Stimulated activated naive B cell treated with anti-CD40 and anti-IgM and Interleukin-4, amounts not matched to agents 10 μg/mL and 1 μg/mL and 100 μg/mL, for 72 hours (primary cell): ENCODE results near the gene TBC1D30.
A peak's percentile ranks its signal among the peaks of the same experiment; 100 is the strongest.
"Not testable (repeated sequence)": the region's sequence is repeated elsewhere in the genome, so short reads cannot be mapped to it uniquely, and the experiment has no call there.

Experiments used
- ATAC-seq, 2 donors: fragments of 150-1000 bp; cut with Tn5 transposase; replicated peaks; 2 replicates each; pipeline ENCODE4 v1.10.0; 2021; ENCODE audit warnings: moderate library complexity in 1 of 2
- DNase-seq: peaks from one replicate; pipeline ENCODE4 v3.0.0; 2021
- H3K27ac Mint-ChIP-seq: one replicate; pipeline ENCODE4 v1.8.0; 2022; ENCODE audit warnings: mild to moderate bottlenecking, mixed read lengths
- H3K27me3 Mint-ChIP-seq, 2 donors: one replicate each; pipeline ENCODE4 v1.8.0; 2022; ENCODE audit warnings: mixed read lengths in 2 of 2
- H3K36me3 Mint-ChIP-seq, 2 donors: one replicate each; pipeline ENCODE4 v1.8.0; 2022; ENCODE audit warnings: mixed read lengths in 2 of 2, mild to moderate bottlenecking in 1 of 2
- H3K4me1 Mint-ChIP-seq, 2 donors: one replicate each; pipeline ENCODE4 v1.8.0; 2022; ENCODE audit warnings: mixed read lengths in 2 of 2, mild to moderate bottlenecking in 1 of 2
- H3K4me3 Mint-ChIP-seq, 2 donors: one replicate each; pipeline ENCODE4 v1.8.0; 2022; ENCODE audit warnings: mild to moderate bottlenecking in 2 of 2, mixed read lengths in 2 of 2, moderate library complexity in 1 of 2
- H3K9me3 Mint-ChIP-seq, 2 donors: one replicate each; pipeline ENCODE4 v1.8.0; 2022; ENCODE audit warnings: mixed read lengths in 2 of 2, mild to moderate bottlenecking in 1 of 2

Gene TBC1D30

GRCh38 chr12:64821116-64821630, 3.3 kb upstream of the TBC1D30 start:
- H3K36me3 Mint-ChIP-seq, result peaks cover 0 to 3% of the 10 kb centered on the region in 2 donors
- H3K4me1 Mint-ChIP-seq, result peaks cover 9 to 19% of the 10 kb centered on the region in 2 donors

DNA sequence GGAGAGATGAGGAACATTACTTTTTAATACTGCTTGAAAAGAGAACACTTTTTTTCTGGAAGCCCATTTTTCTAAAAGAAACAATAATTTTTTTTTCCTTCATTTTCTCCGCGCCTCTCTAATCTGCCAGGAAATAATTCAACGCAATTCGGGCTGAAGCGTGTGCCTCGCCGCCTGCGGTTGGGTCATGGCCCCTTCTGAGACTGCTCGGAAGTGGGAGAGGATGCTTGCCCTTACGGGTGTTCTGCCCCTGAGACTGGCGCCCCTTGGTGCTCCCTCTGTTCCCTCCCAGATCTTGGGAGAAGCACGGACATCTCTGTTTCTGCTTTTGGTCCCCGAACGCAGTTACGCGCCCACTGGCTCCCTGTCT, 332 bp upstream of the TBC1D30 start:
- ATAC-seq, result peak in 1 of 2 donors; percentile 9
- peaks cover 46 to 54% of the 10 kb centered on the region in 2 donors for H3K27me3 Mint-ChIP-seq
- peaks cover 0 to 1% of the 10 kb centered on the region in 2 donors for H3K9me3 Mint-ChIP-seq
- DNase-seq, result no peak
- H3K4me3 Mint-ChIP-seq, result peak overlapping the region; percentile 86 to 91
- no peak overlapping the region for H3K27ac Mint-ChIP-seq
- peaks cover 0 to 3% of the 10 kb centered on the region in 2 donors for H3K36me3 Mint-ChIP-seq
- peaks cover 13 to 23% of the 10 kb centered on the region in 2 donors for H3K4me1 Mint-ChIP-seq

More at GRCh38 chr12:64821116-64821630, 3.3 kb upstream of the TBC1D30 start:
- H3K4me3 Mint-ChIP-seq, result no peak overlapping the region
- no peak overlapping the region for H3K27ac Mint-ChIP-seq
- H3K27me3 Mint-ChIP-seq, result peaks cover 28 to 40% of the 10 kb centered on the region in 2 donors
- H3K9me3 Mint-ChIP-seq, result peaks cover 0 to 1% of the 10 kb centered on the region in 2 donors
- ATAC-seq (no peak), DNase-seq (no peak)

GRCh38 chr12:64825143-64826021, 935 bp downstream of the TBC1D30 start:
- H3K4me1 Mint-ChIP-seq, result peaks cover 13 to 23% of the 10 kb centered on the region in 2 donors
- no peak overlapping the region for H3K27ac Mint-ChIP-seq
- H3K36me3 Mint-ChIP-seq, result peaks cover 0 to 3% of the 10 kb centered on the region in 2 donors
- peaks cover 47 to 62% of the 10 kb centered on the region in 2 donors for H3K27me3 Mint-ChIP-seq
- H3K4me3 Mint-ChIP-seq, result peak overlapping the region; percentile 86 to 91
- H3K9me3 Mint-ChIP-seq, result peaks cover 0 to 1% of the 10 kb centered on the region in 2 donors
- DNase-seq, result no peak
- peak; percentile 43 to 54 for ATAC-seq

DNA sequence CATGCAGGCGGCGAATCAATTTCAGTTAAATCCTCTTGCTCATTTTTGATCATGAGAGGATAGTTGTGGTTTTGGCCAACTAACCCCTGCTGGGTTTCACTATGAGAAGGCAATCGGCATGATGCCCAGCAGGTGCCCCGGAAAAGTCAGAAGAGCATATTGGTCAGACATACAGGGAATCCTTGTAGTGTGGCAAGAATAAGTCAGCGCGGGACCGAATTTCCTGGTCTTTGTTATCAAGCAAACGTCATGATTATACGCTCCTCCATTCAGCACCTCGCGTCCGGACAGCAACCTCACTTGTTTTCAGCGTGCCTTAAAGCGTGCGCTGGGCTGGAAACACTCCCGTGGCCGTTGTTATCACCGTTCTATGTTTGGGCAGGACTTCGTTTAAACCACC, 1.8 kb downstream of the TBC1D30 start:
- Mint-ChIP-seq H3K9me3 (peaks cover 0 to 1% of the 10 kb centered on the region in 2 donors), H3K27me3 (peaks cover 45 to 62% of the 10 kb centered on the region in 2 donors), H3K36me3 (peaks cover 0 to 3% of the 10 kb centered on the region in 2 donors), H3K27ac (no peak overlapping the region), H3K4me1 (peaks cover 13 to 23% of the 10 kb centered on the region in 2 donors), H3K4me3 (peak overlapping the region; percentile 55 to 91)
- ATAC-seq, result peak; percentile 43 to 56
- DNase-seq, result peak; percentile 26

GRCh38 chr12:64828713-64829112, 4.3 kb downstream of the TBC1D30 start:
- Mint-ChIP-seq H3K4me3 (no peak overlapping the region), H3K27ac (no peak overlapping the region), H3K9me3 (peaks cover 0 to 4% of the 10 kb centered on the region in 2 donors), H3K27me3 (peaks cover 51 to 62% of the 10 kb centered on the region in 2 donors), H3K36me3 (peaks cover 3 to 4% of the 10 kb centered on the region in 2 donors), H3K4me1 (peaks cover 13 to 23% of the 10 kb centered on the region in 2 donors)
- ATAC-seq (no peak), DNase-seq (no peak)

GRCh38 chr12:64833928-64834327, 9.5 kb downstream of the TBC1D30 start:
- ATAC-seq, result no peak

GRCh38 chr12:64835901-64836300, 11.5 kb downstream of the TBC1D30 start:
- no peak for ATAC-seq
- H3K27ac Mint-ChIP-seq, result no peak overlapping the region
- no peak for DNase-seq
- H3K36me3 Mint-ChIP-seq, result peaks cover 0 to 4% of the 10 kb centered on the region in 2 donors
- H3K4me3 Mint-ChIP-seq, result no peak overlapping the region
- H3K4me1 Mint-ChIP-seq, result no peaks in the 10 kb centered on the region
- H3K9me3 Mint-ChIP-seq, result peaks cover 0 to 4% of the 10 kb centered on the region in 2 donors
- H3K27me3 Mint-ChIP-seq, result peaks cover 16 to 32% of the 10 kb centered on the region in 2 donors

More at GRCh38 chr12:64833928-64834327, 9.5 kb downstream of the TBC1D30 start:
- Mint-ChIP-seq H3K36me3 (peaks cover 0 to 4% of the 10 kb centered on the region in 2 donors), H3K27ac (no peak overlapping the region), H3K4me3 (no peak overlapping the region), H3K9me3 (peaks cover 0 to 4% of the 10 kb centered on the region in 2 donors), H3K27me3 (peaks cover 22 to 39% of the 10 kb centered on the region in 2 donors), H3K4me1 (no peaks in the 10 kb centered on the region)
- DNase-seq, result no peak

DNA sequence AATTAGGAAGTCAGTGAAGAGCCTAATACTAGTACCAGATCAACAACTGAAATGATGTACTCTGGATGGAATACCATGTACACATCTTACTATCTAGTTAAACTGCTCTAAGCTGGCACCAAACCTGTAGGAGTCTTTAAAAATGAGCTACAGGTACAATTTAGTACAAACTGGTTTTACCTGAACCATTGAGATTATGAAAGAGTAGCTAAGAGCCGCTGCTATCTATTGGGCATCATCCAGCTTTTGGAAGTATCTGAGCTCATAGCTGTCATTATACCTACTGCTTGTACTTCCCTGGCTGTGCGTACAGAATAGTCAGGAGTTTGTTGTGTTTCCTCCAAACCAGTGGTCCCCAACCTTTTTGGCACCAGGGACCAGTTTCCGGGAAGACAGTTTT, 12.4 kb downstream of the TBC1D30 start:
- ATAC-seq (no peak), DNase-seq (no peak)
- Mint-ChIP-seq H3K4me1 (peaks cover 0 to 6% of the 10 kb centered on the region in 2 donors), H3K36me3 (peaks cover 0 to 4% of the 10 kb centered on the region in 2 donors), H3K27ac (no peak overlapping the region), H3K4me3 (no peak overlapping the region), H3K9me3 (peaks cover 0 to 4% of the 10 kb centered on the region in 2 donors), H3K27me3 (peaks cover 25 to 41% of the 10 kb centered on the region in 2 donors)

DNA sequence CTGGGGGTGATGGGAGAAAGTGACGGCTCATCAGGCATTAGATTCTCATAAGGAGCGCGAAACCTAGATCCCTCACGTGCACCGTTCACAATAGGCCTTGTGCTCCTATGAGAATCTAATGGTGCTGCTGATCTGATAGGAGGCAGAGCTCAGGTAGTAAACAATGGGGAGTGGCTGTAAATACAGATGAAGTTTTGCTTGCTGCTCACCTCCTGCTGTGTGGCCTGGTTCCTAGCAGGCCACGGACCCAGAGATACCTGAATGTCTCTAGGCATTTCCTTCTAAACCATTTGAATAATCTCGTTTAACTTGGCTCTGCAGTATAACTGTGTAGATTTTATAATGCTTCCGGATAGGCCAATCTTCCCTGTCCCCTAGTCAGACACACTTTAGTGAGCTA, 13.0 kb downstream of the TBC1D30 start:
- H3K9me3 Mint-ChIP-seq, result peaks cover 0 to 3% of the 10 kb centered on the region in 2 donors
- peaks cover 0 to 6% of the 10 kb centered on the region in 2 donors for H3K4me1 Mint-ChIP-seq
- peaks cover 25 to 42% of the 10 kb centered on the region in 2 donors for H3K27me3 Mint-ChIP-seq
- peaks cover 0 to 4% of the 10 kb centered on the region in 2 donors for H3K36me3 Mint-ChIP-seq
- DNase-seq (no peak), ATAC-seq (no peak)
- H3K27ac Mint-ChIP-seq, result no peak overlapping the region
- no peak overlapping the region for H3K4me3 Mint-ChIP-seq

- no peaks in the 10 kb centered on the region for H3K36me3 Mint-ChIP-seq
- DNase-seq, result no peak
Observed at GRCh38 chr12:64840119-64840518, 15.7 kb downstream of the TBC1D30 start.

DNA sequence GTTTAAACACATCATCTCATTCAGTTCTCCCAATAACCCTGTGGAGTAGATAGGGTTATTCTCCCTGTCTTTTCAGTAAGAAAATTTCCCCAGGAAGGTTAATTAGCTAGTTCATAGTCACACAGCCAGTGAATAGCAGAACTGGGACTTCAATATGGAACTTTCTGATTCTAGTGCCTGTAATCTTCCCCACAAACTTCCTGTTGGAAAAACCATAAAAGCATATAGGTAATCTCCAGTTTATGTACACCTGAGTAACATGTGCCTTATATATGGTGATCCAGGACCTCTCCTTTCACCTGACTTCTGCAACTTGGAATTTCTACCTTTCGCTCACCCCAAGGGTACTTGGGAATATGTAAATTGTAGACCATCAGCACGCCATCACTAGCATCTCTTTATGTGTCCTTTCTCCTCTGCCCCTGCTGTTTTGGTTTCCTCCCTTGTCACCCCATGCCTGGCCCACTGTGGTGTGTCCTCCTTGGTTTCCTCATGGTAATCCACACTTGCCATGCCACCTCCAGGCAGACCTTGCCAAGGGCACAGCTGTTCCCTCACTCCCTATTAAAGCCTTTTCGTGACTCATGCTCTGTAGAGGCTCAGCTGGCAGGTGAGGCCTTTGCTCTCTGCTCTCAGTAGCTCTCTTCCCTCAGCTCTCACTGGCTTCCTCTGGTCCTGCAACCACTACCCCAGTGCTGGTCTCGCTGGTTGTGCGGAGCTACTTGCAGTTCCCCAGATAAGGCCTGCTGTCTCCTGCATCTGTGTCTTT, 16.7 kb downstream of the TBC1D30 start:
- H3K27me3 Mint-ChIP-seq, result peaks cover 9 to 23% of the 10 kb centered on the region in 2 donors
- H3K36me3 Mint-ChIP-seq, result no peaks in the 10 kb centered on the region
- H3K4me3 Mint-ChIP-seq, result no peak overlapping the region
- no peak for DNase-seq
- no peak for ATAC-seq
- no peaks in the 10 kb centered on the region for H3K9me3 Mint-ChIP-seq
- H3K4me1 Mint-ChIP-seq, result peaks cover 0 to 6% of the 10 kb centered on the region in 2 donors
- H3K27ac Mint-ChIP-seq, result no peak overlapping the region

More at GRCh38 chr12:64840119-64840518, 15.7 kb downstream of the TBC1D30 start:
- H3K4me3 Mint-ChIP-seq, result no peak overlapping the region
- H3K4me1 Mint-ChIP-seq, result peaks cover 0 to 6% of the 10 kb centered on the region in 2 donors
- no peak overlapping the region for H3K27ac Mint-ChIP-seq
- no peaks in the 10 kb centered on the region for H3K9me3 Mint-ChIP-seq
- peaks cover 10 to 30% of the 10 kb centered on the region in 2 donors for H3K27me3 Mint-ChIP-seq
- no peak for ATAC-seq

GRCh38 chr12:64848409-64848808, 24.0 kb downstream of the TBC1D30 start:
- not testable (repeated sequence) for H3K27ac Mint-ChIP-seq, DNase-seq, ATAC-seq, H3K4me1 Mint-ChIP-seq, H3K4me3 Mint-ChIP-seq, H3K36me3 Mint-ChIP-seq
- Mint-ChIP-seq H3K27me3 (peaks cover 24 to 45% of the 10 kb centered on the region in 2 donors), H3K9me3 (peaks cover 0 to 16% of the 10 kb centered on the region in 2 donors)

DNA sequence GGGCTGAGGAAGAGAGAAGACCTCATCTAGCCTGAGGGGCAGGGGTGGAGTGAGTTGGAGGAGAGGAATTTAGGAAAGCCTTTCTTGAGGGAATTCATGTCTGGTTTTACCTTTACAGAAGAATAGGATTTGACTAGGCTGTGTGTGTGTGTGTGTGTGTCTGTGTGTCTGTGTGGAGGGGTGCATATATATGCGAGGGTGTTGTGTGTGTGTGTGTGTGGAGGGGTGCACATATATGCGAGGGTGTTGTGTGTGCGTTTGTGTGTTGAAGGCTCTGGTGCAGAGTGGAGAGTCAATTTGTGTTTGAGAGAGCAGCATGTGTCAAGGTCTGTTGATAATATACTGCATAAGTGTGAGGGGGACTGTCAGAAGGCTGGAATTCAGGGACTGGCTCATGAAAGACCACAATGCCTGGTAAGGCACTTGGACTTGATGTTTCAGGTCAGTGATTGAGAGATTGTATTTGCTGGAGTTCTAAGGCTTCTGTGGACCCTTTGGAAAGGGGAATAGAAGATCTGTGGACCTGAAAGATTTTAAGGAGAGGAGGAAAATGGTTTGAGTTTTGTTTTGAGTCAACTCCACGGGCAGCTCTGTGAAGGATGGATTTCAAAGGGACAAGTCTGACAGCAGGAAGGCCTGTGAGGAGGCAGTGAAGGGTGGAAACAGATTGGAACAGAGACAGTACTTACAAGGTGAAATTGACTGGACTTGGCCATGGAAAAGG, 34.6 kb downstream of the TBC1D30 start:
- ATAC-seq (no peak), DNase-seq (no peak)
- Mint-ChIP-seq H3K9me3 (no peaks in the 10 kb centered on the region), H3K27me3 (peaks cover 24 to 29% of the 10 kb centered on the region in 2 donors), H3K36me3 (no peaks in the 10 kb centered on the region), H3K4me3 (no peak overlapping the region), H3K4me1 (no peaks in the 10 kb centered on the region), H3K27ac (no peak overlapping the region)
